Osteocyte (in vitro differentiated cells): ENCODE measurements around the gene DTNB. TPM values are rescaled to one million over a fixed set of nuclear protein-coding genes. Genes with fewer than 3 reads are reported as not detected.

Experiments
- DNase-seq: peaks from one replicate; pipeline ENCODE4 v3.0.0; 2021; ENCODE audit warnings: mixed read lengths; ENCODE audit not compliant: unreplicated experiment; ENCODE audit errors: extremely low spot score
- H3K27ac Mint-ChIP-seq: one replicate; pipeline ENCODE4 v1.8.0; 2021; ENCODE audit warnings: mild to moderate bottlenecking, mixed read lengths; ENCODE audit not compliant: unreplicated experiment
- H3K27me3 Mint-ChIP-seq: one replicate; pipeline ENCODE4 v1.8.0; 2021; ENCODE audit warnings: mixed read lengths; ENCODE audit not compliant: unreplicated experiment
- H3K36me3 Mint-ChIP-seq: one replicate; pipeline ENCODE4 v1.8.0; 2021; ENCODE audit warnings: mixed read lengths; ENCODE audit not compliant: unreplicated experiment
- H3K4me1 Mint-ChIP-seq: one replicate; pipeline ENCODE4 v1.8.0; 2021; ENCODE audit warnings: mixed read lengths; ENCODE audit not compliant: unreplicated experiment
- H3K4me3 Mint-ChIP-seq: one replicate; pipeline ENCODE4 v1.8.0; 2021; ENCODE audit warnings: mild to moderate bottlenecking, moderate library complexity, mixed read lengths; ENCODE audit not compliant: unreplicated experiment
- H3K9me3 Mint-ChIP-seq: one replicate; pipeline ENCODE4 v1.8.0; 2021; ENCODE audit warnings: mixed read lengths; ENCODE audit not compliant: unreplicated experiment
- CTCF ChIP-seq: fragments of 200-600 bp; sonication (generic); IDR thresholded peaks from 2 replicates; pipeline ENCODE4 v1.5.0; 2021; ENCODE audit warnings: antibody characterized with exemption, mild to moderate bottlenecking, moderate library complexity
- total RNA-seq: library from RNA; stranded (reverse); gene quantifications from 2 replicates; pipeline ENCODE4 v1.2.1, GENCODE V29; 2021

Gene DTNB
- total RNA-seq, 1 donor from 2014 or later, result 20.9 TPM

GRCh38 chr2:25337276-25337675 lies 336.1 kb downstream of the DTNB start:
- Mint-ChIP-seq H3K9me3 (no peaks in the 10 kb centered on the region), H3K4me1 (peaks cover 39% of the 10 kb centered on the region), H3K36me3 (peaks cover 3% of the 10 kb centered on the region), H3K27ac (no peak overlapping the region), H3K27me3 (no peaks in the 10 kb centered on the region), H3K4me3 (no peak overlapping the region)
- TF ChIP-seq CTCF, result no peak
- no peak for DNase-seq

- no peaks in the 10 kb centered on the region for H3K9me3 Mint-ChIP-seq
- H3K36me3 Mint-ChIP-seq, result peaks cover 3% of the 10 kb centered on the region
- peaks cover 48% of the 10 kb centered on the region for H3K4me1 Mint-ChIP-seq
- H3K4me3 Mint-ChIP-seq, result no peak overlapping the region
- no peaks in the 10 kb centered on the region for H3K27me3 Mint-ChIP-seq
- no peak for DNase-seq
- H3K27ac Mint-ChIP-seq, result no peak overlapping the region
- TF ChIP-seq CTCF, result no peak
Measured at GRCh38 chr2:25336383-25336841, 337.0 kb downstream of the DTNB start.

- peaks cover 7% of the 10 kb centered on the region for H3K36me3 Mint-ChIP-seq
- DNase-seq, result no peak
Measured at GRCh38 chr2:25335971-25336370, 337.4 kb downstream of the DTNB start.

GRCh38 chr2:25335204-25335603 lies 338.2 kb downstream of the DTNB start:
- no peak for DNase-seq
- H3K4me1 Mint-ChIP-seq, result peaks cover 53% of the 10 kb centered on the region
- H3K9me3 Mint-ChIP-seq, result no peaks in the 10 kb centered on the region
- H3K27ac Mint-ChIP-seq, result no peak overlapping the region
- no peak for TF ChIP-seq CTCF
- H3K36me3 Mint-ChIP-seq, result peaks cover 10% of the 10 kb centered on the region
- no peak overlapping the region for H3K4me3 Mint-ChIP-seq
- no peaks in the 10 kb centered on the region for H3K27me3 Mint-ChIP-seq

More at GRCh38 chr2:25335971-25336370, 337.4 kb downstream of the DTNB start:
- no peaks in the 10 kb centered on the region for H3K27me3 Mint-ChIP-seq
- H3K9me3 Mint-ChIP-seq, result no peaks in the 10 kb centered on the region
- no peak overlapping the region for H3K27ac Mint-ChIP-seq
- TF ChIP-seq CTCF, result no peak
- no peak overlapping the region for H3K4me3 Mint-ChIP-seq
- peaks cover 50% of the 10 kb centered on the region for H3K4me1 Mint-ChIP-seq

GRCh38 chr2:25334482-25334881 lies 338.9 kb downstream of the DTNB start:
- no peaks in the 10 kb centered on the region for H3K27me3 Mint-ChIP-seq
- TF ChIP-seq CTCF, result no peak
- DNase-seq, result no peak
- no peak overlapping the region for H3K27ac Mint-ChIP-seq
- H3K9me3 Mint-ChIP-seq, result no peaks in the 10 kb centered on the region
- H3K36me3 Mint-ChIP-seq, result peaks cover 10% of the 10 kb centered on the region
- H3K4me3 Mint-ChIP-seq, result no peak overlapping the region
- H3K4me1 Mint-ChIP-seq, result peaks cover 50% of the 10 kb centered on the region
